Stimulated activated CD8-positive, alpha-beta memory T cell treated with anti-CD3 and anti-CD28 coated beads, Interleukin-15, amount 100 ng/mL, for 48 hours (primary cell): Measurements from ENCODE around the gene CFL1.
"Not testable (repeated sequence)": the region's sequence is repeated elsewhere in the genome, so short reads cannot be mapped to it uniquely, and the experiment has no call there.

ENCODE experiments used
- DNase-seq, 2 donors: peaks; one replicate each; pipeline ENCODE4 v3.0.0-alpha.2; 2020; ENCODE audit warnings: low read depth in 2 of 2

CFL1 gene

GRCh38 chr11:65859095-65859811 is 1.3 kb upstream of the CFL1 start:
- DNase-seq = peak; percentile 98 to 99

DNA sequence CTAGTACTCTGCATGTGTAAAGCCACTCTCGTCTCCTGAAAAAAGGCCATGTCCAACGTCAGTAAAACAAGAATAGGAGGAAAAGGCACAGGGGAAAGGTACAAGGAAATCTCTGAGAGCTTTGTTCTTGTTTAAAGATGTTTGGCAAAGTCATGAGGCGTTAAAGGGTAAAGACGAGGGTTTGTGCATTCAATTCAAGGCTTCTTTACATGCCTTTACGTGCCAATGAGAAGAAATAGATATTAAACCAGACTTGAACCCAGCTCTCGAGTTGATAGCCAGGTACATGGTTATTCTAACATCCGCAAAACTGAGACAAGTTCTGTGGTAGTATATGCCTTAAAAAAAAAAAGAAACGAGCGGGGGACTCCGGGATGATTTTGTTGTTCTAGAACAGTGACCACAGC is 704 bp upstream of the CFL1 start:
- no peak for DNase-seq

DNA sequence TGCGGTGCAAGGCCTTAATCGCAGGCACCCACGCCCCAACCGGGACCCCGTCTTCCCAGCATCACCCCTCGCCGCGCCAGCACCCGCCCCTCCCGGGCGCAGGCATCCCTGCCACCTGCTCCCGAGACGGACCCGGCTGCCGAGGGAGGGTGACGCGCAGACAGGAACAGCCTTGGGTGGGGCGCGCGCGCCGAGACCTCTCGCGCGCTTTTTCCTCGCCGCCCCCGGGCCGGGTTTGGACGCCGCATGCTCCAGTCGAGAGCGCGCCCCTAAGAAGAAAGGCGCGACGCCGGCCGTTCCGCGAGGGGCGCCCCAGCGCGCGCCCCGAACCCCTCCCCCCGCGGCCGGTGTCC is 504 bp downstream of the CFL1 start:
- no peak for DNase-seq

- DNase-seq = peak; percentile 72 to 78
Observed at GRCh38 chr11:65856689-65857499, 1.1 kb downstream of the CFL1 start.

DNA sequence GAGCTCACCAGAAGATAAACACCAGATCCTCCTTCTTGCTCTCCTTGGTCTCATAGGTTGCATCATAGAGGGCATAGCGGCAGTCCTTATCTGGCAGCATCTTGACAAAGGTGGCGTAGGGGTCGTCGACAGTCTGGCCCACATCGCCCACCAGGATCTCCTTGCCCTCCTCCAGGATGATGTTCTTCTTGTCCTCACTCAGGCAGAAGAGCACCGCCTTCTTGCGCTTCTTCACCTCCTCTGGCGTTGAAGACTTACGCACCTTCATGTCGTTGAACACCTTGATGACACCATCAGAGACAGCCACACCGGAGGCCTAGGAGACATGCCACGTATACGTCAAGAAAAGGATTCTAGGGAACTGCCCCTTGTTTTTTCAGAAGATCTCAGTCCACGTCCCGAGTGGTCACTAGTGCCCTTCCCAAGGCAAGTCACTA is 2.0 kb downstream of the CFL1 start:
- DNase-seq = no peak

- DNase-seq = no peak
Observed at GRCh38 chr11:65854852-65855837, 2.8 kb downstream of the CFL1 start.

- no peak for DNase-seq
Observed at GRCh38 chr11:65854161-65854592, 3.8 kb downstream of the CFL1 start.

GRCh38 chr11:65853246-65853979 is 4.6 kb downstream of the CFL1 start:
- DNase-seq = no peak

DNA sequence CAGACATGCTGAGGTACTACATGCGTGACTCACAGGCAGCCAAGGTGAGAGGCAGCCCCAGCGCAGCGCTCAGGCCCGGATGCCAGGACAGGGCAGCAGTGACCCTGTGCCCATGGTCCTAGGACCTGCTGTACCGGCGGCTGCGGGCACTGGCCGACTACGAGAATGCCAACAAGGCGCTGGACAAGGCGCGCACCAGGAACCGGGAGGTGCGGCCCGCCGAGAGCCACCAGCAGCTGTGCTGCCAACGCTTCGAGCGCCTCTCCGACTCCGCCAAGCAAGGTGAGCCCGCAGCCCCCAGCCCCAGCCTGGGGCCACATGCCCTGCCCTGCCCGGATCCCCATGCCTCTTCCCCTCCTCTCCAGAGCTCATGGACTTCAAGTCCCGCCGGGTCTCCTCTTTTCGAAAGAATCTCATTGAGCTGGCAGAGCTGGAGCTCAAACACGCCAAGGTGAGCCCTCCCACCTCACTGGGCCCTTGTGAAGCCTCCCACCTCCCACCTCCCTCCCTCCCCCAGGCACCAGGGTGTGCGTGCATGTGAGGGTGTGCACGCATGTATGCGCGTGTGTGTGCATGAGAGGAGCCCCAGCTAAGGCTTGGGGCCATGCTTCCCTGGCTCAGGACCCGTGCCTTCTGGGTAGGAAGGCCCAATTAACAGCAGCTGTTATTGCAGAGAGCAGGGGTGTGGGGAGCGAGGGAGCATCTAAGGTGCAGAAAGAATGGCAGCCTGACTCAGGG is 5.3 kb downstream of the CFL1 start:
- DNase-seq = no peak

DNA sequence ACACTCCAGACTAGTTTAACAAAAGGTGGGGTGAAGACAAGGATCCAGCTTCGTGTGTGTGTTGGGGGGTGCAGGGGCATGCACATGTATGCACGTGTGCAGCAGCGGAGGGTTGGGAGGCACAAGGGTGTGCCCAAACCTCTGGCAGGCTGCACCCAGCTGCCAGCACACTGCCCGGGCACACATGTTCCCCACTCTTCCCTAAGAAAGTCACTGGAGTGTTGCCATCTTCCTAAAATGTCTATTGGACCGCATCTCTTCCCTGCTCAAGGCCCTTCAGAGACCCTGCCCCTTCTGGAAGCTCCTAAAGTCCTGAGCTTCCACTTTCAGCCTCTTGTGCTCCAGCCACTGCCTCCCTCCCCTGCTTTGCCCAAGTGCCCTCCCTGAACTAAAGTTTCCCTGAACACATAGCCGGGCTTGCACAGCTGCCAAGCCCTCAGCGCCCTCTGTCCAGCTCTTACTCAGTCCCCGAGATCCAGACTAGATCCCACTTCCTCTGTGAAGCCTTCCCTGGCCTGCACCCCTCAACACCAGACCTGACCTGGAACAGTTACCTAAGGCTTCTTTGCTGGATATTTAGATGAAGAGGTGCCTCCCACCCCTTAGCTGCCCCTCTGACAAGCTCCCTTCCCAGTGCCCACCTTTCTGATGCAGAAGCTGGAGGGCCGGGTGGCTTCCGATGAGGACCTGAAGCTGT is 6.0 kb downstream of the CFL1 start:
- no peak for DNase-seq

DNA sequence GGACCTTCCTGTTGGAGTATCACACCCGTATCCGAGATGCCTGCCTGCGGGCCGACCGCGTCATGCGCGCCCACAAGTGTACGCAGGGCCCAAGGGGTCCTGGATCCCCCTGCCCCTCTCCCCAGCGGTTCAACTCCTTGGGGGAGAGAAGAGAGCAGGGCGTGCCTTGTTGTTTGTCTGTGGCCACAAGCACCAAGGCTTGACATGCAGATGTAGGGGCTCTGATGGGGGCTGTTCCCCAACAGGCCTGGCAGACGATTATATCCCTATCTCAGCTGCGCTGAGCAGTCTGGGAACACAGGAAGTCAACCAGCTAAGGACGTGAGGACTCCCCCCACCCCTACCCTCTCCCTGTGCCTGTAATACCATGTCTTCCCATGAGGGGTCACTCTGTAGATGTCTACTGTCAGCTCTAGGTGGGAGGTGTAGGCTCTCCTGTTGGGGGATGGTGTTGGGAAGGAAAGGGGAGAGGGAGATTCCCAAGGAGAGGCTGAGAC is 6.8 kb downstream of the CFL1 start:
- DNase-seq = no peak

DNA sequence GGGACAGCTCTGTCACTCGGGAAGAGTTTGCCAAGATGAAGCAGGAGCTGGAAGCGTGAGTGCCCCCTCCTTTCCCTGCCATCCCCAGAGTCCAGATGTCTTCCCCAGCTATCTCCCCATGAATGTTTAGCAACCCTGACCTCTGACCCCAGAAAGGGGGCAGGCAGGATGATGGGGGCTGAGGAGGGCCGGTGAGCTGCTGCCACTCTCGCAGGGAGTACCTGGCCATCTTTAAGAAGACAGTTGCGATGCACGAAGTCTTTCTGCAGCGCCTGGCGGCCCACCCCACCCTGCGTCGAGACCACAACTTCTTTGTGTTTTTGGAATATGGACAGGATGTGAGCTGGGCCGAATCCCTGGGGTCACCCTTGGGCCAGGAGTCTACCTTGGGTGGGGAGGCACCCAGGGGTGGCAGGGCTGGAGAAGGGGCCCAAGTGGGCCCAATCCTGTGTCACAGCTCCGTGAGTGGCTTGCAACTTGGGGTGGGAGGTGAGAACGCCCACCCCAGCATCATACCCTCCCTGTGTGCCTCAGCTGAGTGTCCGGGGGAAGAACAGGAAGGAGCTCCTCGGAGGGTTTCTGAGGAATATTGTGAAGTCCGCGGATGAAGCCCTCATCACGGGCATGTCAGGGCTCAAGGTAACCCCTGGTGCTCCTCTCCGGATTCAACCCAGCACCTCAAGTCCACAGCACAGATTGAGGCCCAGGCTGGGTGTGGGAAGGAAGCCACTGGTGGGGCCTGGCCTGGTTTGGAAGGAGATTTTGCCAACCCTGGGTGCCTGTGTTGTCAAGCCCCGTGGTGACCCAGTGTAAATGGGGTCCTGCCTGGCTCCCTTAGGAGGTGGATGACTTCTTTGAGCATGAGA is 7.5 kb downstream of the CFL1 start:
- DNase-seq = no peak

DNA sequence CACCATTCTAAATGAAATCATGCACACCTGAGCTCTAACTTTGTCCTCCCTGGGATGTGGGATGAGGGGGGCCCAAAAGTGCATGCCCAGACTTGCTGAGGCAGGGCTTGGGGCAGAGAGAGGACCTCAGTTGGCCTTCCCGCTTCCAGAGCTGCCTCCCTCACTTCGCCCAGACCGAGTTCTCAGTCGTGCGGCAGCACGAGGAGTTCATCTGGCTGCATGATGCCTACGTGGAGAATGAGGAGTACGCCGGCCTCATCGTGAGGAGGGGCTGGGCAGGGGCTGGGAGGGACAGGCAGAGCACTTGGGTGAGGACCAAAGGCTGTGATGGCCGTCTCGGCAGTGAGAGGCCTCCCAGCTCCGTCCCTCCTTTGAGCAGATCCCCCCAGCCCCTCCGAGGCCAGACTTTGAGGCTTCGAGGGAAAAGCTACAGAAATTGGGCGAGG is 8.2 kb downstream of the CFL1 start:
- no peak for DNase-seq

DNA sequence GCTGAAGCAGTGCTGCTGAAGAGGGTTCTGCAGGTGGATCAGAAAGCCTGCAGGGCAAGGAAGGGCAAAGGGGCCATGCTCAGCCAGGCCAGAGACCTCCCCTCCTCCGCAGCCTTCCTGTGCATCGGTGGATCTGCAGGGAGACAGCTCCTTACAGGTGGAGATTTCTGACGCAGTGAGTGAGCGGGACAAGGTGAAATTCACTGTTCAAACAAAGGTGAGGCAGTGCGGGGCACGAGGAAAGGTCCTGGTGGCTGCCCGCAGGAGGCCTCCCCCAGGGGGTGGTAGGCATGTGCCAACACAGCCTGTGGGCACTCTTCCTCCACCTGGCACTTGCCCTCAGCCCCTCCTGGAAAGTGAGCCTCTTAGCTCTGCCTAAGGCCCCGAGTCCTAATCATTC is 8.6 kb downstream of the CFL1 start:
- DNase-seq = no peak

GRCh38 chr11:65848693-65849092 is 9.3 kb downstream of the CFL1 start:
- DNase-seq = not testable (repeated sequence)

DNA sequence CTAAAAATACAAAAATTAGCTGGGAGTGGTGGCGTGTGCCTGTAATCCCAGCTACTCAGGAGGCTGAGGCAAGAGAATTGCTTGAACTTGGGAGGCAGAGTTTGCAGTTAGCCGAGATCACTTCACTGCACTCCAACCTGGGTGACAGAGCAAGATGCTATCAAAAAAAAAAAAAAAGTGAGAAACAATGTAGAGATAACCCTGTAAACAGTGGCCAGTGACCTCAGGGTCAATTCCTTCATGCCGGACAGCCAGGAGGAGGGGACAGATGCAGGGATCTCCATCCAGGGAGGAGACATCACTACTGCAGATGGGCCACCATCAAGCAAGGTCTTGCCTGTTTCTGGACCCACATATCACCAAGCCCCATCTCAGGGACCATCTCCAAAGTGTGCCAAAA is 10.2 kb downstream of the CFL1 start:
- no peak for DNase-seq

- DNase-seq = no peak
Observed at GRCh38 chr11:65844231-65844872, 13.6 kb downstream of the CFL1 start.

GRCh38 chr11:65843811-65844210 is 14.2 kb downstream of the CFL1 start:
- DNase-seq = no peak
